Measurements from ENCODE around the gene PGM5.

PGM5 gene

GRCh38 chr9:68496356-68496755 lies 139.9 kb downstream of the PGM5 start:
- H3K27ac ChIP-seq (ENCODE audit: low read length) = no peak overlapping the region
- H3K27me3 ChIP-seq (replicated peaks; ENCODE audit: insufficient read depth, low read length) = no peaks in the 10 kb centered on the region
- H3K4me1 ChIP-seq (ENCODE audit: low read length) = no peaks in the 10 kb centered on the region
- H3K4me3 ChIP-seq (ENCODE audit: low read length) = no peak overlapping the region
- H4K20me1 ChIP-seq (ENCODE audit: insufficient read depth, low read length) = no peaks in the 10 kb centered on the region
- no peak overlapping the region for H2AFZ ChIP-seq (ENCODE audit: low read length)
- no peak overlapping the region for H3K4me2 ChIP-seq (ENCODE audit: low read depth, low read length)
- H3K36me3 ChIP-seq (replicated peaks; ENCODE audit: insufficient read depth, low read length) = no peaks in the 10 kb centered on the region
- no peak for TF ChIP-seq EZH2 (optimal IDR thresholded peaks at IDR 0.05; ENCODE audit: low read depth, low read length)
- no peak for TF ChIP-seq CTCF (IDR thresholded peaks at IDR 0.05; ENCODE audit: low read length)
- no peak for TF ChIP-seq EZH2phosphoT487 (IDR thresholded peaks at IDR 0.05; ENCODE audit: low read length)
- no peaks in the 10 kb centered on the region for H3K79me2 ChIP-seq (ENCODE audit: low read length)
- no peak overlapping the region for H3K9ac ChIP-seq (ENCODE audit: low read length)
- H3K9me3 ChIP-seq (replicated peaks; ENCODE audit: insufficient read depth, low read length) = no peaks in the 10 kb centered on the region
- H3F3A ChIP-seq (ENCODE audit: insufficient read depth, low read length) = no peaks in the 10 kb centered on the region
- no peaks in the 10 kb centered on the region for H3K9me2 ChIP-seq (replicated peaks; ENCODE audit: insufficient read depth, low read length)
- no peak for DNase-seq

- DNase-seq = no peak
- H3K27ac ChIP-seq (ENCODE audit: low read length) = no peak overlapping the region
- H3K4me2 ChIP-seq (ENCODE audit: low read depth, low read length) = no peak overlapping the region
- no peaks in the 10 kb centered on the region for H3K9me2 ChIP-seq (replicated peaks; ENCODE audit: insufficient read depth, low read length)
- H3K9me3 ChIP-seq (replicated peaks; ENCODE audit: insufficient read depth, low read length) = no peaks in the 10 kb centered on the region
- no peak overlapping the region for H3K9ac ChIP-seq (ENCODE audit: low read length)
- H3K4me1 ChIP-seq (ENCODE audit: low read length) = no peaks in the 10 kb centered on the region
- H3K79me2 ChIP-seq (ENCODE audit: low read length) = no peaks in the 10 kb centered on the region
- no peaks in the 10 kb centered on the region for H4K20me1 ChIP-seq (ENCODE audit: insufficient read depth, low read length)
- H3K36me3 ChIP-seq (replicated peaks; ENCODE audit: insufficient read depth, low read length) = no peaks in the 10 kb centered on the region
- H3K27me3 ChIP-seq (replicated peaks; ENCODE audit: insufficient read depth, low read length) = no peaks in the 10 kb centered on the region
- H3F3A ChIP-seq (ENCODE audit: insufficient read depth, low read length) = no peaks in the 10 kb centered on the region
- no peak overlapping the region for H2AFZ ChIP-seq (ENCODE audit: low read length)
- no peak overlapping the region for H3K4me3 ChIP-seq (ENCODE audit: low read length)
- no peak for TF ChIP-seq EZH2phosphoT487 (IDR thresholded peaks at IDR 0.05; ENCODE audit: low read length)
- no peak for TF ChIP-seq EZH2 (optimal IDR thresholded peaks at IDR 0.05; ENCODE audit: low read depth, low read length)
- TF ChIP-seq CTCF (IDR thresholded peaks at IDR 0.05; ENCODE audit: low read length) = no peak
Observed at GRCh38 chr9:68497629-68498028, 141.2 kb downstream of the PGM5 start.

- no peak overlapping the region for H3K4me2 ChIP-seq (ENCODE audit: low read depth, low read length)
- H3K4me3 ChIP-seq (ENCODE audit: low read length) = no peak overlapping the region
- H3K4me1 ChIP-seq (ENCODE audit: low read length) = no peaks in the 10 kb centered on the region
- DNase-seq = no peak
- H4K20me1 ChIP-seq (ENCODE audit: insufficient read depth, low read length) = no peaks in the 10 kb centered on the region
- no peak overlapping the region for H3K9ac ChIP-seq (ENCODE audit: low read length)
- no peak overlapping the region for H2AFZ ChIP-seq (ENCODE audit: low read length)
- H3K9me3 ChIP-seq (replicated peaks; ENCODE audit: insufficient read depth, low read length) = no peaks in the 10 kb centered on the region
- no peaks in the 10 kb centered on the region for H3K9me2 ChIP-seq (replicated peaks; ENCODE audit: insufficient read depth, low read length)
- H3K27me3 ChIP-seq (replicated peaks; ENCODE audit: insufficient read depth, low read length) = no peaks in the 10 kb centered on the region
- no peak overlapping the region for H3K27ac ChIP-seq (ENCODE audit: low read length)
- no peaks in the 10 kb centered on the region for H3K36me3 ChIP-seq (replicated peaks; ENCODE audit: insufficient read depth, low read length)
- H3F3A ChIP-seq (ENCODE audit: insufficient read depth, low read length) = no peaks in the 10 kb centered on the region
- TF ChIP-seq CTCF (IDR thresholded peaks at IDR 0.05; ENCODE audit: low read length) = no peak
- TF ChIP-seq EZH2 (optimal IDR thresholded peaks at IDR 0.05; ENCODE audit: low read depth, low read length) = no peak
- H3K79me2 ChIP-seq (ENCODE audit: low read length) = no peaks in the 10 kb centered on the region
Observed at GRCh38 chr9:68498816-68499215, 142.4 kb downstream of the PGM5 start.

Data from MM.1S (cell line).